Measurements from ENCODE around the gene C2.
A peak's percentile ranks its signal among the peaks of the same experiment; 100 is the strongest.
"Not testable (repeated sequence)": the region's sequence is repeated elsewhere in the genome, so short reads cannot be mapped to it uniquely, and the experiment has no call there.

Gene C2

GRCh38 chr6:31920811-31921210 lies 6.7 kb upstream of the C2 start:
- DNase-seq, result no peak

- no peak for DNase-seq
Observed at GRCh38 chr6:31922942-31923341, 4.6 kb upstream of the C2 start.

GRCh38 chr6:31927863-31928671 lies 550 bp downstream of the C2 start:
- DNase-seq, result no peak

GRCh38 chr6:31928672-31928939 lies 1.1 kb downstream of the C2 start:
- no peak for DNase-seq

- no peak for DNase-seq
Observed at GRCh38 chr6:31930962-31931361, 3.4 kb downstream of the C2 start.

GRCh38 chr6:31932137-31932536 lies 4.6 kb downstream of the C2 start:
- DNase-seq, result not testable (repeated sequence)

- no peak for DNase-seq
Observed at GRCh38 chr6:31933537-31933936, 6.0 kb downstream of the C2 start.

- no peak for DNase-seq
Observed at GRCh38 chr6:31935021-31935420, 7.5 kb downstream of the C2 start.

- no peak for DNase-seq
Observed at GRCh38 chr6:31935823-31936222, 8.3 kb downstream of the C2 start.

GRCh38 chr6:31940256-31940664 lies 12.7 kb downstream of the C2 start:
- DNase-seq, result no peak

GRCh38 chr6:31943742-31944141 lies 16.2 kb downstream of the C2 start:
- no peak for DNase-seq

- no peak for DNase-seq
Observed at GRCh38 chr6:31945154-31945506, 17.6 kb downstream of the C2 start.

GRCh38 chr6:31945507-31946369 lies 18.2 kb downstream of the C2 start, which contains the start of gene CFB:
Gene CFB (plus strand): TSS chr6:31946095. CDS start chr6:31946222, 127 bp downstream.
- no peak for DNase-seq

GRCh38 chr6:31946370-31946885 lies 18.9 kb downstream of the C2 start:
- no peak for DNase-seq

- DNase-seq, result no peak
Observed at GRCh38 chr6:31947070-31947675, 19.7 kb downstream of the C2 start.

- no peak for DNase-seq
Observed at GRCh38 chr6:31947864-31948263, 20.3 kb downstream of the C2 start.

GRCh38 chr6:31948306-31948705 lies 20.8 kb downstream of the C2 start:
- no peak for DNase-seq

- DNase-seq, result no peak
Observed at GRCh38 chr6:31948753-31949413, 21.4 kb downstream of the C2 start.

GRCh38 chr6:31949926-31950548 lies 22.5 kb downstream of the C2 start:
- no peak for DNase-seq

- peak in 20 of 56 donors; percentile 1 to 66 (median 16) for DNase-seq
Observed at GRCh38 chr6:31952140-31952805, 24.8 kb downstream of the C2 start.

- no peak for DNase-seq
Observed at GRCh38 chr6:31952890-31953289, 25.4 kb downstream of the C2 start.
